ENCODE data around the gene ARRB2. TPM values are rescaled to one million over a fixed set of nuclear protein-coding genes. Genes with fewer than 3 reads are reported as not detected.
A peak's percentile ranks its signal among the peaks of the same experiment; 100 is the strongest.

ARRB2 gene
- 7.0 and 10.1 TPM in 2 replicates for total RNA-seq (2012; rRNA removed)

DNA sequence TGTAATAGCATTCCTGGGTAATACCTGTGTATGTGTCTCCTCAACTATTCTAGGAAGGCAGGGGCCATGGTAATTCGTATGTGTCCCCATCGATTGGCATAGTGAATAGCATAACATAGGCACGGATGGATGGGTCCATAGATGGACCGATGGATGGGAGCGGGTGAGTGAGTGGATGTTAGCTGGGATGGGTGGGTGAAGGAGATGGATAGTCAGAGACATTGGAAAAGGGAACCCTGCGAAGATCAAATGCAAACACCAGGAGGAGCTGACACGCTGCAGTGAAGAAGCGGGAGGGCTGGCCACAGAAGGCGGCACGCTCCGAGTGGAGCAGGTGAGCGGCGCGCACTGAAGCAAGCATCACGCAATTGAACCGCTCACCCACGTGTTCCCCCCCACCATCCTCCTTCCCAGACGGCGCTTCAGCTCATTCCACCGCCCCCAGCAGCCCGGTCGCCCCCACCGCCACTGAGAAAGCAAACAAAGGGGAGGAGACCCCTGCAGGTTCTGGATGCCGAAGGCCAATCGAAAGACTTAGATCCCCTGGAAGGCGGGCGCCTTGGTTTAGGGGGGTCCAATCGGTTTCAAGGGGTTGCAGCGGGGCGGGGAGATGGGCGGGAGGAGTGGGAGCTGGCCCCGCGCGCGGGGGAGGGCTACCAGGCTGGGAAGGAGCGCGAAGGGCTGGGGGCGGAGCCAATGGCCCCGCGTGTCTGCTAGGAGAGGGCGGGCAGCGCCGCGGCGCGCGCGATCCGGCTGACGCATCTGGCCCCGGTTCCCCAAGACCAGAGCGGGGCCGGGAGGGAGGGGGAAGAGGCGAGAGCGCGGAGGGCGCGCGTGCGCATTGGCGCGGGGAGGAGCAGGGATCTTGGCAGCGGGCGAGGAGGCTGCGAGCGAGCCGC lies at the start of gene ARRB2:
Gene ARRB2 (plus strand): TSS at position 839 of the 899 bp plus-strand sequence. CDS start 90 bp downstream, outside the sequence.
- Histone ChIP-seq H3K4me2 (ENCODE audit: low read length) (peak within 1 kb of the TSS; percentile 81), H3K27me3 (ENCODE audit: control insufficient read depth, insufficient read depth, low read length) (no peaks in the 10 kb centered on the region)

DNA sequence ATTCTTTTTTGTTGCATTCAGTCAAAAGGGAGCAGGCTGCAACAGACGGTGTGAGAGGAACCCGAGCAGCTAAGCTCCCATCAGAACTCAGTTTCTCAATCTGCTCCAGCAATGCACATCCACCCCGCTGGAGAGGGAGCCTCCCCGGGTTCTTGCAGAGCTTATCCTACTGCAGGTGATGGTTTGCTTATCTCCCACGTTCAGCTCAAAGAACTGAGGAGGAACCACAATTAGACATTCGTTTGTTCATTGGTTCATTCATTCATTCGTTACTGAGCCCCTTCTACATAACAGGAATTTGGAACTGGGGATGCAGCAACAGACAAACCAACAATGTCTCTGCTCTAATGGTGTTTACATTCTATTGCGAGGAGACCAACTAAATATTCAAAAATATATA lies 46.7 kb upstream of the ARRB2 start:
- no peak overlapping the region for H3K4me2 ChIP-seq (ENCODE audit: low read length)

More for the DNA sequence above, at the start of gene ARRB2:
- Histone ChIP-seq H3K4me1 (ENCODE audit: control insufficient read depth, insufficient read depth, low read length) (peaks cover 21% of the 10 kb centered on the region), H3K36me3 (ENCODE audit: insufficient read depth, low read length) (no peaks in the 10 kb centered on the region), H3K4me3 (ENCODE audit: low read length) (peak within 1 kb of the TSS; percentile 73), H3K9ac (ENCODE audit: low read depth, low read length) (peak within 1 kb of the TSS; percentile 53), H3K9me3 (replicated peaks; ENCODE audit: low read length) (no peaks in the 10 kb centered on the region)

DNA sequence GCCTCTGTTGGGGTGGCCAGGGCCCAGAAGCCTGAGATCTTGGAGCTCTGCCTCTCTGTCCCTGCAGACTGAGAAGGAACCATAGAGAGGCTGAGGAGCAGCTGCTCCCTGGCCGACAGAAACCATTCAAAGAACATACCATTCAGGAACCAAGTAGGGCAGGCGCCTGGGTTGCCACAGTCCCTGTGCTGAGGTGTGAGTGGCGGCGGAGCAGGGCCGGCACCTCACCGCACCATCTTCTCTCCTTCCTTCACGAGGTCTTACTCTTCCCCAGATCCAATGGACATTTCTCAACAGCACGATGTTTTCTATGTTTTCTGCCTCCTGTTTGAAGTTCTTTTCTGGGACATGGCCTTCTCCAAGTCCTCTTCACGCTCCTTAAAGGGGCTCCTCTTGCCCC lies 46.2 kb upstream of the ARRB2 start:
- no peaks in the 10 kb centered on the region for H3K9me3 ChIP-seq (replicated peaks; ENCODE audit: low read length)
- H3K4me3 ChIP-seq (ENCODE audit: low read length) = no peak overlapping the region
- peaks cover 50% of the 10 kb centered on the region for H3K27me3 ChIP-seq (ENCODE audit: control insufficient read depth, insufficient read depth, low read length)
- H3K9ac ChIP-seq (ENCODE audit: low read depth, low read length) = no peak overlapping the region
- H3K36me3 ChIP-seq (ENCODE audit: insufficient read depth, low read length) = no peaks in the 10 kb centered on the region
- H3K4me2 ChIP-seq (ENCODE audit: low read length) = no peak overlapping the region
- H3K4me1 ChIP-seq (ENCODE audit: control insufficient read depth, insufficient read depth, low read length) = no peaks in the 10 kb centered on the region

More for the DNA sequence above, 46.7 kb upstream of the ARRB2 start:
- peaks cover 54% of the 10 kb centered on the region for H3K27me3 ChIP-seq (ENCODE audit: control insufficient read depth, insufficient read depth, low read length)
- H3K9ac ChIP-seq (ENCODE audit: low read depth, low read length) = no peak overlapping the region
- no peak overlapping the region for H3K4me3 ChIP-seq (ENCODE audit: low read length)
- no peaks in the 10 kb centered on the region for H3K36me3 ChIP-seq (ENCODE audit: insufficient read depth, low read length)
- no peaks in the 10 kb centered on the region for H3K9me3 ChIP-seq (replicated peaks; ENCODE audit: low read length)
- H3K4me1 ChIP-seq (ENCODE audit: control insufficient read depth, insufficient read depth, low read length) = no peaks in the 10 kb centered on the region

DNA sequence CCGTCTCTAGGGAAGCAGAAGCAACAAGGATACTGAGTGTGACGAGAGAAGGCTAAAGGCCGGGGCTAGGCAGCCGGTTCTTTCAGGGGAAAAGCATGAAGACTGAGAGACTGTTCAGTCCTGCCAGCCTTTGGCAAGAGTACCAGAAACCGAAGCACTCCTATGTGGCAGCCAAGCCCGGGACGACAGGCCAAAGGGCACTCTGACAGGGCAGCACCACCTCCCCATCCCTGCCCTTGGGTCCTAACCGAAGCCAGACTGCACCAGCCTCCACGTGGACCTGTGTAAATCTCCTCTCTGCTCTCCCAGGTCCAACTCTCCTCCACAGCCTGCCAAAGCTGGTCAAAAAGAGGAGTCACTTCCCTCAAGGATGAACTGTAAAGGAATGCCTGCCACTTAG lies 45.4 kb upstream of the ARRB2 start:
- Histone ChIP-seq H3K4me2 (ENCODE audit: low read length) (no peak overlapping the region), H3K36me3 (ENCODE audit: insufficient read depth, low read length) (peaks cover 2% of the 10 kb centered on the region), H3K9me3 (replicated peaks; ENCODE audit: low read length) (no peaks in the 10 kb centered on the region)

DNA sequence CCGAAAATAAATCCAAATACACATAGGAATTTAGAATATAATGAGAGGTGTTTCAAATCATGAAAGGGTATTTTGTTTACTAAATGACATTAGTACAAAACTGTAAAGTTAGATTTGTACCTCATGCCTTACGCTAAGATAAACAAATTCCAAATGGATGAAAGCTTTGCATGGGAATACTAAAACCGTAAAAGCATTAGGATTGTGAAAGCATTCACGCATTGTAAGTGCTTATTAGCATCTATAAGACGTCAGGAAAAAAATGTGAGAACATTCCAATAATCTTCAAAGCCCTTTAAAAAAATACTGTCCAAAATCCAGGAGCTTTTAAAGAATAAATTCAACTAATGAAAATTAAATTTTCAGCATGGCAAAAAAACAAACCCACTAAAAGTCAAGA lies 44.1 kb upstream of the ARRB2 start:
- no peaks in the 10 kb centered on the region for H3K9me3 ChIP-seq (replicated peaks; ENCODE audit: low read length)
- no peak overlapping the region for H3K4me3 ChIP-seq (ENCODE audit: low read length)
- H3K4me1 ChIP-seq (ENCODE audit: control insufficient read depth, insufficient read depth, low read length) = no peaks in the 10 kb centered on the region
- no peak overlapping the region for H3K9ac ChIP-seq (ENCODE audit: low read depth, low read length)
- H3K27me3 ChIP-seq (ENCODE audit: control insufficient read depth, insufficient read depth, low read length) = peaks cover 50% of the 10 kb centered on the region
- H3K4me2 ChIP-seq (ENCODE audit: low read length) = no peak overlapping the region
- H3K36me3 ChIP-seq (ENCODE audit: insufficient read depth, low read length) = peaks cover 12% of the 10 kb centered on the region

More for the DNA sequence above, 45.4 kb upstream of the ARRB2 start:
- peaks cover 50% of the 10 kb centered on the region for H3K27me3 ChIP-seq (ENCODE audit: control insufficient read depth, insufficient read depth, low read length)
- no peaks in the 10 kb centered on the region for H3K4me1 ChIP-seq (ENCODE audit: control insufficient read depth, insufficient read depth, low read length)
- no peak overlapping the region for H3K9ac ChIP-seq (ENCODE audit: low read depth, low read length)
- H3K4me3 ChIP-seq (ENCODE audit: low read length) = no peak overlapping the region

DNA sequence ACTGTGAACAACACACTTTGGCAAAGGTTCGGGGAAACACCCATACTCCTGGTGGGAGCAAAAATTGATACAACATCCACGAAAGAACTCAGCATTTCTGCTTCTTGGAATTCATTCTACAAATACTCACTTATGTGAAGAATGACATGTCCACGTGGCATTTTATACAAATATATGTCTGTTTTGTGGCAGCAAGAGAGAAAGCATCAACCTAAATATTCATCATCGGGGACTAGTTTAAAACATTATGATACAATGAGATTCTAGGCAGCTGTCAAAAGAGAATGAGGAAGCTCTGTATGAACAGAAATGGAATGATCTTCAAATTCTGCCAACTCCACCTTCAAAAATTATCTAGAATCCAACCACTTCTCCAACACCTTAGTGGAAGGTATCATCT lies 43.3 kb upstream of the ARRB2 start:
- H3K4me3 ChIP-seq (ENCODE audit: low read length) = no peak overlapping the region
- no peak overlapping the region for H3K4me2 ChIP-seq (ENCODE audit: low read length)
- no peak overlapping the region for H3K9ac ChIP-seq (ENCODE audit: low read depth, low read length)
- H3K4me1 ChIP-seq (ENCODE audit: control insufficient read depth, insufficient read depth, low read length) = no peaks in the 10 kb centered on the region
- peaks cover 18% of the 10 kb centered on the region for H3K36me3 ChIP-seq (ENCODE audit: insufficient read depth, low read length)
- H3K9me3 ChIP-seq (replicated peaks; ENCODE audit: low read length) = no peaks in the 10 kb centered on the region
- peaks cover 50% of the 10 kb centered on the region for H3K27me3 ChIP-seq (ENCODE audit: control insufficient read depth, insufficient read depth, low read length)

DNA sequence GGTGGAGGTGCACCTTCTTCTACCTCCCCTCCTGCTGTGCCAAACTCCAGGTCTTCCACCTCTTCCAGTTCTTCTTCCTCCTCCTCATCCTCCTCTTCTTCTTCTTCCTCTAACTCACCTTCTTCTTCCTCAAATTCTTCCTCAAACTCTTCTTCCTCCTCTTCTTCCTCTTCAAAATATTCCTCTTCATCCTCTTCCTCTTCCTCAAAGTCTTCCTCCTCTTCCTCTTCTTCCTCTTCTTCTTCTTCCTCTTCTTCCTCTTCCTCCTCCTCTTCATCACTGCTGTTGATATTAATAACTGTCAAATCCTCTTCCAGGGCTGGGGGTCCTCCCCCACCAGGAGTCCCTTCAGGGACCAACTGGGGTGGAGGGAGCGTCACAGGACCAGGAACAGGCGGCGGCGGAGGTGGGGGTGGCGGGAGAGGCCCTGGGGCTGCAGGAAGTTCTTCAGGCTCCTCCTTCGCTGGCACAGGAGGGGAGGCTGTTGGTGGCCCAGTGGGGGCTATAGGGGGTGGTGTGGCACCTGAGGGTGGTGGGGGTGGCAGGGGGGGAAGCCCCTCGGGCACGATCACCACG lies 38.3 kb upstream of the ARRB2 start:
- H3K4me2 ChIP-seq (ENCODE audit: low read length) = no peak overlapping the region
- H3K9me3 ChIP-seq (replicated peaks; ENCODE audit: low read length) = no peaks in the 10 kb centered on the region
- H3K4me1 ChIP-seq (ENCODE audit: control insufficient read depth, insufficient read depth, low read length) = no peaks in the 10 kb centered on the region
- H3K9ac ChIP-seq (ENCODE audit: low read depth, low read length) = no peak overlapping the region
- peaks cover 10% of the 10 kb centered on the region for H3K27me3 ChIP-seq (ENCODE audit: control insufficient read depth, insufficient read depth, low read length)
- H3K4me3 ChIP-seq (ENCODE audit: low read length) = no peak overlapping the region
- peaks cover 56% of the 10 kb centered on the region for H3K36me3 ChIP-seq (ENCODE audit: insufficient read depth, low read length)

DNA sequence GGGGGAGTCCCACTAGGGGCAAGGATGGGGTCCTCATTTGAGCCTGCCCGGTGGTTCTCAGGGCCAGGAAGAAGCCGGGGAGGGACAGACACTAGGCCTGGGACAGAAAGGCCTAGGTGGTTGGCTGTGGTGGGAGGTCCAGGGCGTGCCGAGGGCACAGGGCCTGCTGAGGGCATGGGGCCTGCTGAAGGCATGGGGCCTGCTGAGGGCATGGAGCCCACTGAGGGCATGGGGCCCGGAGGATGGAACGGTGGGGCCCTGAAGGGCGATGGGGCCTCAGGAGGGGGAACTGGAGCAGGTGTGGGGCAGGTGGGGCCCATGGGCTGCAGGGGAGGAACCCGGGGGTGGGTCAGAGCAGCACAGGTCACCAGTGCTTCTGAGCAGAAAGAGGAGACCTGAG lies 37.7 kb upstream of the ARRB2 start:
- no peaks in the 10 kb centered on the region for H3K9me3 ChIP-seq (replicated peaks; ENCODE audit: low read length)
- peaks cover 4% of the 10 kb centered on the region for H3K27me3 ChIP-seq (ENCODE audit: control insufficient read depth, insufficient read depth, low read length)
- H3K4me1 ChIP-seq (ENCODE audit: control insufficient read depth, insufficient read depth, low read length) = no peaks in the 10 kb centered on the region
- H3K4me2 ChIP-seq (ENCODE audit: low read length) = no peak overlapping the region
- H3K4me3 ChIP-seq (ENCODE audit: low read length) = no peak overlapping the region
- H3K9ac ChIP-seq (ENCODE audit: low read depth, low read length) = no peak overlapping the region
- H3K36me3 ChIP-seq (ENCODE audit: insufficient read depth, low read length) = peaks cover 57% of the 10 kb centered on the region

DNA sequence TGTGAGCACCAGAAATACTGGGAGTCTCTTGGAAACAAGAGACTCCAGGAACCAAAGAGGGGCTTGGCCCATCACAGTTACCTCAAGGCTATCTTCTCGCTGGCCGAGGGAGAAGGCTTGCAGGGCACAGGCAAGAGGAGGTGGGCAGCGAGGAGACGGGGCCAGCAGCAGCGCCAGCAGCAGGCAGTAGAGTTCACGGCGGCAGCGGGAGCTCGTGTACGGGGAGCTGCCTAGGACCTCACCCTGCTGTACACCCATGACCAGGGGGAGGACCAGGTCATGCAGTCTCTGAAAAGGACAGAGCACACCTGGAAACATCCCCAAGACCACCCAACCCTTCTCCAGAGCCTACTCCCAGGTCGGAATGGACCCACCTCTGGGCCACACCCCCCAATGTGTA lies 37.3 kb upstream of the ARRB2 start:
- Histone ChIP-seq H3K4me1 (ENCODE audit: control insufficient read depth, insufficient read depth, low read length) (peaks cover 1% of the 10 kb centered on the region), H3K36me3 (ENCODE audit: insufficient read depth, low read length) (peaks cover 59% of the 10 kb centered on the region), H3K27me3 (ENCODE audit: control insufficient read depth, insufficient read depth, low read length) (peaks cover 3% of the 10 kb centered on the region), H3K4me2 (ENCODE audit: low read length) (no peak overlapping the region), H3K9ac (ENCODE audit: low read depth, low read length) (no peak overlapping the region), H3K9me3 (replicated peaks; ENCODE audit: low read length) (no peaks in the 10 kb centered on the region), H3K4me3 (ENCODE audit: low read length) (no peak overlapping the region)

DNA sequence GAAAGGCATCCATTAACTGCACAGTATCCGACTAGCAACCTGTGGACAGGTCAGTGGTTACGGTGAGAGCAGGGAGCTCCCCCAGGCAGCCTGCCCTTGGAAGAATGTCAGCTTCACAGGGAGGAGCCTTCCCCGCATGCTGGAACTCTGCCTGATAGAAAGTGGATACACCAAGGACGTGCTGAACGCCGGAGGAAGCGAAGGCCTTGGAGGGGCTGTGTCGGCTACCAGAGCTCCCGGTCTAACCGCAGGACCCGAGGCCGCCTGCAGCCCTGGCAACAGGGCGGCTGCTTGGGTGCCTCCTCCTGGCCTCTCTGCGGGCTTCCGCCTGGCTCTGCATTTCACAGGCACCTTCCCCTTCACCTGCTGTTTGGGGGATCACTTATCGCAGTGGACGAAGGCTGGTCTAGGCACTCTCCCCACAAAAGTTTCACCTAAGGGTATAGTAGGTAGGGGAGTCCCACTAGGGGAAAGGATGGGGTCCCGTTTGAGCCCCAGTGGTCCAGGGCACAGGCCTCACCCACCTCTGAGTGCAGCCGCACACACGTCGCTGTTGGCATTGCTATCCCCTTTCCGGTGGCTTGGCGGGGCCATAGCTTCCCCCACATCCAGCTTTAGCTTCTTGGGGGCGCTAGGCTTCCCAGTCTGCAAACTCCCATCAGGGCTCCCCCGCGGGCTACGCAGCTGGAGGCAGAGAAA lies 36.3 kb upstream of the ARRB2 start:
- H3K9me3 ChIP-seq (replicated peaks; ENCODE audit: low read length) = no peaks in the 10 kb centered on the region
- H3K9ac ChIP-seq (ENCODE audit: low read depth, low read length) = no peak overlapping the region
- peaks cover 60% of the 10 kb centered on the region for H3K36me3 ChIP-seq (ENCODE audit: insufficient read depth, low read length)
- H3K4me3 ChIP-seq (ENCODE audit: low read length) = no peak overlapping the region
- no peaks in the 10 kb centered on the region for H3K27me3 ChIP-seq (ENCODE audit: control insufficient read depth, insufficient read depth, low read length)
- H3K4me2 ChIP-seq (ENCODE audit: low read length) = no peak overlapping the region
- peaks cover 11% of the 10 kb centered on the region for H3K4me1 ChIP-seq (ENCODE audit: control insufficient read depth, insufficient read depth, low read length)

DNA sequence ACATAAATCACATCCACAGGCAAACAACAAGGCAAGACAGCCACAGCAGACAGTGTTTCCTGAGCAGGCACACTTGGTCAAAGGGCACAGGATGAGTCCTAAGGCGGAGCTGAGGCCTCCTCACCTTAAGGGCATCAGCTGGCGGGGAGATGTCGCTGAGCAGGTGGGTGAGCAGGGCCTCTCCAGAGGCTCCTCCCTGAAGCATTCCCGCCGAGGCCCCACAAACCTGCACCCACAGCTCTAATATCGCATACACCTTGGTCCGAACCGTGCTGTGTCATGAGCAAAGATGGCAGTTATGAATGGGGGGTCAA lies 35.8 kb upstream of the ARRB2 start:
- no peak overlapping the region for H3K4me3 ChIP-seq (ENCODE audit: low read length)
- peaks cover 60% of the 10 kb centered on the region for H3K36me3 ChIP-seq (ENCODE audit: insufficient read depth, low read length)
- H3K4me2 ChIP-seq (ENCODE audit: low read length) = no peak overlapping the region
- H3K4me1 ChIP-seq (ENCODE audit: control insufficient read depth, insufficient read depth, low read length) = peaks cover 16% of the 10 kb centered on the region
- H3K27me3 ChIP-seq (ENCODE audit: control insufficient read depth, insufficient read depth, low read length) = no peaks in the 10 kb centered on the region
- H3K9me3 ChIP-seq (replicated peaks; ENCODE audit: low read length) = no peaks in the 10 kb centered on the region
- H3K9ac ChIP-seq (ENCODE audit: low read depth, low read length) = no peak overlapping the region

Measured in skeletal muscle satellite cell (primary cell).